HL-60 (cell line): ENCODE results near the gene LRRC37A.

Experiments used
- DNase-seq, 2 experiments: peaks; one replicate each; pipeline ENCODE4 v3.0.0-alpha.2; 2010 to 2020; ENCODE audit warnings: low read depth in 1 of 2, low spot score in 1 of 2
- H3K27ac ChIP-seq: fragments of 250-450 bp; sonication (Bioruptor Pico); replicated peaks from 2 replicates; pipeline ENCODE4 v1.5.1; 2020; ENCODE audit warnings: mild to moderate bottlenecking, moderate library complexity
- H3K27me3 ChIP-seq: fragments of 250-450 bp; sonication (Bioruptor Pico); 2 replicates; pipeline ENCODE4 v1.5.1; 2021; ENCODE audit warnings: mild to moderate bottlenecking, moderate library complexity; ENCODE audit not compliant: insufficient read depth, poor library complexity, severe bottlenecking
- H3K4me3 ChIP-seq: replicated peaks from 2 replicates; pipeline ENCODE4 v1.5.1; 2011; ENCODE audit warnings: mild to moderate bottlenecking, control low read depth, low read length; ENCODE audit not compliant: insufficient read depth
- GABPA ChIP-seq: IDR thresholded peaks from 2 replicates; pipeline ENCODE4 v1.6.1; 2012; ENCODE audit warnings: low read depth
- POLR2AphosphoS5 ChIP-seq: IDR thresholded peaks from 2 replicates; pipeline ENCODE4 v1.6.1; 2012; ENCODE audit warnings: low read depth
- SPI1 ChIP-seq: IDR thresholded peaks from 2 replicates; pipeline ENCODE4 v1.6.1; 2012; ENCODE audit warnings: low read depth, mild to moderate bottlenecking, borderline replicate concordance
- TF ChIP-seq, protein P1 (sequence below): IDR thresholded peaks from one replicate; pipeline ENCODE4 v1.5.1; 2011; ENCODE audit warnings: low read length, control low read depth, inconsistent platforms; ENCODE audit not compliant: insufficient read depth
- TF ChIP-seq, protein P2 (sequence below): IDR thresholded peaks from 2 replicates; pipeline ENCODE4 v1.6.1; 2012; ENCODE audit warnings: low read depth; ENCODE audit not compliant: insufficient replicate concordance

LRRC37A gene

DNA sequence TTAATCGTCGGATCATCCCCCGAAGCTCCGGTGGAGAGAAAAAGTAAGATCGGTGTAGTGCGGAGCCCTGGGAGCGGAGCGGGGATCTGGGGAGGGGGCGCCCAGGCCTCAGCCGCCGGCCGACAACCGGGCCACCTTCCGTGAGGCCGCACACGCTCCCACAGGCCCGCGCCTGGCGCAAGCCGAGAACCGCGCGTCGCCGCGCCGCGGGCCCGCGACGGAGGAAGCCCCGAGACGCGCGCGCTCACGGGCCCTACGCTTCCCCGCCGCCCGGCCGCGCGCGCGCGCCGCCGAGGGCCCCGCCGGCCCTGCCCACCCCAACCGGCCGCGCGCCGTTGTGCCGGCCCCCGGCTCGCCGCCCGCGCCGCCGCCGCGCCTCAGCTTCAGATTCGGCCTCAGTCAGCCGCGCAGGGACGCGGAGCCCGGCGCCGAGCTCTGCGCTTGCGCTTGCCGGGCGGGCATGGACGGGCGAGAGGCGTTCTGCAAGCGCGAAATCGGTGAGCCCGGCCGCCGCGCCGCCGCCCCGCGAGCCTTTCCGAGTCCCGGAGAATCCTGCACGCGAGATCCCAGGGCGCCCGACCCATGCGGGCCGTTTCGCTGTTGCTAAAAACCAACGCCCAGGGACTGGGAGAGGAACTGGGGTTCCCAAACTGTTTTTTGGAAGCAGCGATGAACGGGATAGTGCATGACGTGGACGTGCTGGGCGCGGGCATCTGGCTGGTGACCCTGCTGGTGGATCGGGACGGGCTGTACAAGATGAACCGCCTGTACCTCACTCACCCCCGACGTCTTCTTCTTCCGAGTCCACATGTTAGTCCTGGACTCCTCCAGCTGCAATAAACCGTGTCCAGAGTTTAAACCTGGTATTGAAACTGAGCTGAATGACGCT, 28.0 kb upstream of the LRRC37A start:
- no peaks in the 10 kb centered on the region for H3K27me3 ChIP-seq
- no peak for TF ChIP-seq GABPA
- TF ChIP-seq SPI1: peak; percentile 33; the same call in 1 of the 2 replicates
- TF ChIP-seq, protein P1, sequence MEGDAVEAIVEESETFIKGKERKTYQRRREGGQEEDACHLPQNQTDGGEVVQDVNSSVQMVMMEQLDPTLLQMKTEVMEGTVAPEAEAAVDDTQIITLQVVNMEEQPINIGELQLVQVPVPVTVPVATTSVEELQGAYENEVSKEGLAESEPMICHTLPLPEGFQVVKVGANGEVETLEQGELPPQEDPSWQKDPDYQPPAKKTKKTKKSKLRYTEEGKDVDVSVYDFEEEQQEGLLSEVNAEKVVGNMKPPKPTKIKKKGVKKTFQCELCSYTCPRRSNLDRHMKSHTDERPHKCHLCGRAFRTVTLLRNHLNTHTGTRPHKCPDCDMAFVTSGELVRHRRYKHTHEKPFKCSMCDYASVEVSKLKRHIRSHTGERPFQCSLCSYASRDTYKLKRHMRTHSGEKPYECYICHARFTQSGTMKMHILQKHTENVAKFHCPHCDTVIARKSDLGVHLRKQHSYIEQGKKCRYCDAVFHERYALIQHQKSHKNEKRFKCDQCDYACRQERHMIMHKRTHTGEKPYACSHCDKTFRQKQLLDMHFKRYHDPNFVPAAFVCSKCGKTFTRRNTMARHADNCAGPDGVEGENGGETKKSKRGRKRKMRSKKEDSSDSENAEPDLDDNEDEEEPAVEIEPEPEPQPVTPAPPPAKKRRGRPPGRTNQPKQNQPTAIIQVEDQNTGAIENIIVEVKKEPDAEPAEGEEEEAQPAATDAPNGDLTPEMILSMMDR: no peak
- TF ChIP-seq POLR2AphosphoS5: peak; percentile 79
- TF ChIP-seq, protein P2, sequence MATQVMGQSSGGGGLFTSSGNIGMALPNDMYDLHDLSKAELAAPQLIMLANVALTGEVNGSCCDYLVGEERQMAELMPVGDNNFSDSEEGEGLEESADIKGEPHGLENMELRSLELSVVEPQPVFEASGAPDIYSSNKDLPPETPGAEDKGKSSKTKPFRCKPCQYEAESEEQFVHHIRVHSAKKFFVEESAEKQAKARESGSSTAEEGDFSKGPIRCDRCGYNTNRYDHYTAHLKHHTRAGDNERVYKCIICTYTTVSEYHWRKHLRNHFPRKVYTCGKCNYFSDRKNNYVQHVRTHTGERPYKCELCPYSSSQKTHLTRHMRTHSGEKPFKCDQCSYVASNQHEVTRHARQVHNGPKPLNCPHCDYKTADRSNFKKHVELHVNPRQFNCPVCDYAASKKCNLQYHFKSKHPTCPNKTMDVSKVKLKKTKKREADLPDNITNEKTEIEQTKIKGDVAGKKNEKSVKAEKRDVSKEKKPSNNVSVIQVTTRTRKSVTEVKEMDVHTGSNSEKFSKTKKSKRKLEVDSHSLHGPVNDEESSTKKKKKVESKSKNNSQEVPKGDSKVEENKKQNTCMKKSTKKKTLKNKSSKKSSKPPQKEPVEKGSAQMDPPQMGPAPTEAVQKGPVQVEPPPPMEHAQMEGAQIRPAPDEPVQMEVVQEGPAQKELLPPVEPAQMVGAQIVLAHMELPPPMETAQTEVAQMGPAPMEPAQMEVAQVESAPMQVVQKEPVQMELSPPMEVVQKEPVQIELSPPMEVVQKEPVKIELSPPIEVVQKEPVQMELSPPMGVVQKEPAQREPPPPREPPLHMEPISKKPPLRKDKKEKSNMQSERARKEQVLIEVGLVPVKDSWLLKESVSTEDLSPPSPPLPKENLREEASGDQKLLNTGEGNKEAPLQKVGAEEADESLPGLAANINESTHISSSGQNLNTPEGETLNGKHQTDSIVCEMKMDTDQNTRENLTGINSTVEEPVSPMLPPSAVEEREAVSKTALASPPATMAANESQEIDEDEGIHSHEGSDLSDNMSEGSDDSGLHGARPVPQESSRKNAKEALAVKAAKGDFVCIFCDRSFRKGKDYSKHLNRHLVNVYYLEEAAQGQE: no peak
- DNase-seq: peak; percentile 70 to 75
- peak overlapping the region; percentile 66 for H3K27ac ChIP-seq
- H3K4me3 ChIP-seq: peak overlapping the region; percentile 77

DNA sequence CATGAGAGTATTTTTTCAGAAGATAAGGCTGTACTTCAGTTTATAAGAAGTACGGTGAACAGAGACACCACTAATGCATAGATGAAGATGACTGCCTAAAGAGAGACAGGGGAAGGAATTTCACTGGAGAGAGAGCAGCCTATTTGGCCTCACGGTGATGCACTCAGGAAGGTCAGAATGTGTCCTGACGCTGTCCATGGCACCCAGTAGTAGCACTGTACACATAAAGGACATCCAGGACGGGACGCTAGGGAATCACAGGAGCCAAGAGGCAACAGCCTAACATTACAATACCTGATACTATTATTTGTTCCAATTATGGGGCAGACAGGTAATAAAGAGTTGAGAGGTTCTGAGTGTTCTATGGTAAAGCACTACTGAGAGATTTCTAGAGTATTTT, 24.9 kb upstream of the LRRC37A start:
- peak in 1 of 2 experiments; percentile 12 for DNase-seq
- TF ChIP-seq GABPA: no peak
- TF ChIP-seq, protein P2: no peak
- TF ChIP-seq SPI1: no peak
- Histone ChIP-seq H3K27ac (no peak overlapping the region), H3K4me3 (no peak overlapping the region), H3K27me3 (no peaks in the 10 kb centered on the region)

DNA sequence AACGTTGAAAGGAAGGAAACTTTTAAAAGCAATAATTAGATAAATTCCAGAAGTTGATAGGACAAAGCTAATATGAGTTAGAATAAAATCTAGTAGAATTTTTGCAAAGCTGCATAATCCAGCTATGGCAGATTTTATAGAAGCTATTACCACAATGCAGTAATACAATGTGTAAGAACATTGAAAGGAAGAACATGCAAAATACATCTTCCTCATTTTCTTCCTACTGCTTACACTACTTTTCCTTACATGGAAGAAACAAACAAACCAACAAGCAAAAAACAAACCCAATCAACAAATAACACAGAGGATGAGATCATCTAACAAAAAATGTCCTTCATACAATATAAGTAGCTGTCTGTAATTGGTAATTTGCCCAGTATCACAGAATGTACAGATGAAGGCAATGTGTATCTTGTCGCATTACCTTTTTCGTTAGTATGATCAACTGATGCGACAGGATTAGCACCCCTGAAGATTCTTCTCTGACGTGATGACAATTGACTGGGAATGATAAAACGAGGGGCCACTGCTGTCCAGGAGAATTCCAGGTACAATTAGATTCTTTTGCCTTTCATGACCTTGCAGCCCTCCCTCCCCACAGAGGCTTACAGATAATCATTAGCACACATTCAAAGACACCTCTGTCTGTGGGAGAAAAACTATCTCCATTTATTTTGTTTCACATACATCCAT, 21.2 kb upstream of the LRRC37A start:
- no peaks in the 10 kb centered on the region for H3K27me3 ChIP-seq
- TF ChIP-seq, protein P1: no peak
- TF ChIP-seq POLR2AphosphoS5 (no peak), SPI1 (no peak), GABPA (no peak)
- TF ChIP-seq, protein P2: no peak
- no peak overlapping the region for H3K4me3 ChIP-seq
- DNase-seq: no peak
- no peak overlapping the region for H3K27ac ChIP-seq
